Measurements from ENCODE around the gene HADH.

DNA sequence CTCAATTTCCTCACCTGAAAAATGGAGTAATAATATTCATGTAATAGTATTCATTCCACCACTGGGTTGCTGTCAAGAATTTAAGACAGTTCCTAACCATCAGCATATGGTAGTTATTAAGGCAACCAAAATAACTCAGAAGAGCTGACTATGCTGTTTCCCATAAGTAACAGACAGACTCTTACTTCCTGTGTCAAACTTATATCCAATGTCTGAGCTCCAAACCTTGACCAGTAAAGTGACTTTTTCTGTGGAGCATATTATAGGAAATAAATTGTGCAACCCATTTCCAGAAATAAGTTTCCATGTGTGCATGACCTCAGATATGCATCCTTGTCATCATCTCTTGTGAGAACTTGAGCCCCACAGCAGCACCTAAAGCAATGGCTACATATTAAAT, 78.8 kb downstream of the HADH start:
- TF ChIP-seq BCL11A (tag by site-specific recombination; IDR thresholded peaks at IDR 0.05; ENCODE audit: low read depth) (no peak), ZNF560 (tag by site-specific recombination; IDR thresholded peaks at IDR 0.05; ENCODE audit: borderline replicate concordance) (no peak), ZNF350 (tag by site-specific recombination; IDR thresholded peaks at IDR 0.05) (no peak), ZFP41 (tag by site-specific recombination; IDR thresholded peaks at IDR 0.05; ENCODE audit: borderline replicate concordance) (no peak), ZNF274 (IDR thresholded peaks at IDR 0.05; ENCODE audit: low read length) (no peak), ZNF274 (tag by site-specific recombination; IDR thresholded peaks at IDR 0.05; ENCODE audit: borderline replicate concordance) (no peak), CTCF (tag by site-specific recombination; IDR thresholded peaks at IDR 0.05) (no peak), ZNF707 (tag by site-specific recombination; IDR thresholded peaks at IDR 0.05) (no peak), ZNF10 (tag by site-specific recombination; IDR thresholded peaks at IDR 0.05) (no peak), ZIC2 (tag by site-specific recombination; IDR thresholded peaks at IDR 0.05) (no peak), YY1 (tag by site-specific recombination; IDR thresholded peaks at IDR 0.05) (no peak), TCF7L2 (IDR thresholded peaks at IDR 0.05; ENCODE audit: borderline replicate concordance, low read depth, low read length) (no peak), ZEB2 (tag by site-specific recombination; IDR thresholded peaks at IDR 0.05) (no peak)
